Fibroblast of upper back skin (primary cell): Measurements from ENCODE around the gene RGS10.
"Not testable (repeated sequence)": the region's sequence is repeated elsewhere in the genome, so short reads cannot be mapped to it uniquely, and the experiment has no call there.

Experiments
- DNase-seq: peaks from one replicate; pipeline ENCODE4 v3.0.0-alpha.2; 2013

The RGS10 gene

GRCh38 chr10:119538632-119539358 is 3.7 kb downstream of the RGS10 start:
- DNase-seq = no peak

DNA sequence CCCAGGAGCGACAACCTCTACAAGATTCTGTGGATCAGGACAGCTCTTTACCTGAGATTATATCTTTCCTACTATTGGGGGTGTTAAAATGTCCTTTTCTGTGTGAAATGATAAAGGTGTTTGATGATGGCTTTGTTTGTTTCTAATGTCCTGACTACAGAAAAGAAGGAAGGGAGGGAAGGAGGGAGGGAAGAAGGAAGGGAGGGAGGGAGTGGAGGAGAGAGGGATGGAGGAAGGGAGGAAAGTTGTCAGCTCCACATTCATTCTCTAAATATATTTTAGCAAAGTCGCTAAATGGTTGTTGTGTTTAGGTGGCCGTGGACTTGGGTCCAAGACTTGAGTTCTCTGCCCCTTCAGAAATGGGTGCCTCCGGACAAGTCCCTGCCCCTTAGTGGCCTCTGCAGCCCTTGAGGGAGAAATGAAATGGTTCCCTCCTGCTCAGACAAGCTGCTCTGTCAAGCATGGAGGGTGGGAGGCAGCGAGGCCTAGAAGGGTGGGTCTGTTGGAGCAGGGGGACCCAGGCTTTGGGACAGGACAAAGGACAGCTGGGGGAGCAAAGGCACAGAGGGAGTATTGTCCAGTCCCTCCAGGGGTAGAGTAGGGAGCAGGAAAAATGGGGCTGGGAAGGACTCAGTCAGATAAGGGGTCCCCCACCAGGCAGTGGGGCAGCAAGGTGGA is 4.4 kb downstream of the RGS10 start:
- DNase-seq = no peak

DNA sequence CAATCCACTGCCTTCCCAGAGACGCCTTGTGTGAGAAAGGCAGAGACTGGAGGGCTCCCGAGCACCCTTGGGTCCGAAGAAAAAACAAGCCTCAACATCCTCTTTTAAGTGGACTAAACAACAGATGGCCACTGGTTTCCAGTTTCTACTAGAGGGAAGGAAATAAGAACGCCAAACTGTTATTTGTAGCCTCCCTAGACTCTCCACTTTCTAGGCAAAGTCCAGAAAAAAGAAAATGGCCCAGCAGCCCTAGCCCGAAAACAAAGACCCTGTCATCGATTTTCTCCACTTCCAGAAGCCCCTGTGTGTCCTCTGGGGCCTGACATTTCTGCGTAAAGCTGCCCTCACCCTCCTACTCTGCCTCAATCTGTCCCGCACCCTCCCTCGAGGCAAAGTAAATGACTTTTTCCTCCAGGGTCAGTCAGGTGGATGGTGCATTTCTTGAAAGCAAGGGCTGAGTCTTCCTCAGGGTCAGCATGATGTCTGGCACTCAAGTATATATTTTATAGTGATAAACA is 6.0 kb downstream of the RGS10 start:
- DNase-seq = no peak

DNA sequence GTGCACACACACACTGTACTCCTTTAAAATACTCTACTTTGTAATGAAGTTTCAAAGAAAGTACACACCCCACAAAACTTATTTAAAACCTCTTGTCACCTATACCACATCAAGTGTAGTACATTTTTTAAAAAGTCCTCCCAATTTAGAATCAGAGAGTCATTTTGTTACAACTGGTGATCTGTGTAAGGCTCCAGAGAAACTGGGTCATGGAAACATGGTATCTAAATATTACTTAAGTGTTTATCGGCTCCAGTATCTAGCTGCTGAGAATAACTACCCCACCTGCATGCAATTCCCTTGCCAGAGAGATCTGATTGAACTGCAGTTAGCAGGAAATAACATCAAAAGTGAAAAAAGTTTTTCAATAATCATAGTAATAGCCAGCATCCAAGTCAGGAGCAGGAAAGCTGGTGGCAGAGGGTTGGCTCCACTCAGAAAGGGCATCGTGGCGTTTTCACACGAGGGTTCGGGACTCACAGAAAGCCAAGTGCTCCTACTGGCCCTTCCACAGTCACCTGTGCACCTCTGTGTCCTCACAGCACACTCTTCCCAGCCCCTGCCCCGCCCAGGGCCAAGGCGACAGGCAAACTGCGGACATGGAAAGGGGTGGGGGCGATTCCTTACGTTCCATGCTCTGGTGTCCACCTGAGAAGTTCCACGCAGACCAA is 6.5 kb downstream of the RGS10 start:
- no peak for DNase-seq

- peak; percentile 78 for DNase-seq
These were observed 7.2 kb downstream of the RGS10 start for GRCh38 chr10:119535305-119535704.

DNA sequence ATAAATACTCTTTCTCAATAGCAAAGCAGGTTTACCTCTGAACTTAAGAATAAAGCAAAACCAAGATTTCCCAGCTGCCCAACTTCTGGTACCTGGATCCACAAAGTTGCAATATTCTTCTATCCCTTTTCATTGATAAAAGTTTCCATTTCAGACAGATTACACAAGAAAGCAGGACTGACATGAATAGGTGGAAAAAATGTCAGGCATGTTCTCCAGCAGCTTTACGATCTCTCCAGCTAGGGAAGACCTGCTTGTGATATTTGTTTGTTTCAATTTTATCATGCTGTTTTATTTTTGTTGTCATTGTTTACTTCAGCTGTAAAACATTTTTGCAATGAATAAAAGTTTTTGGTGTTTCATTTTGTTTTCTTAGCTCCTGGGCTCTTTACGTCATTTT is 9.0 kb downstream of the RGS10 start:
- DNase-seq = no peak

DNA sequence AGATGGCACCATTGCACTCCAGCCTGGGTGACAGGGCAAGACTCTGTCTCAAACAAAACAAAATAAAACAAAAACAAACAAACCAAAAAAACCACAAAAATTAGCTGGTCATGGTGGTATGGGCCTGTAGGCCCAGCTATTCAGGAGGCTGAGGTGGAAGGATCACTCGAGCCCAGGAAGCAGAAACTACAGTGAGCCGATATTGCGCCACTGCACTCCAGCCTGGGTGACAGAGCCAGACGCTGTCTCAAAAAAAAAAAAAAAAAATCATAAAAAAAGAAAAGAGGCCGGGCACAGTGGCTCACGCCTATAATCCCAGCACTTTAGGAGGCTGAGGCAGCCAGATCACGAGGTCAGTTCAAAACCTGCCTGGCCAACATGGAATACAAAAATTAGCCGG is 9.7 kb downstream of the RGS10 start:
- DNase-seq = not testable (repeated sequence)

GRCh38 chr10:119532251-119532650 is 10.3 kb downstream of the RGS10 start:
- DNase-seq = not testable (repeated sequence)

DNA sequence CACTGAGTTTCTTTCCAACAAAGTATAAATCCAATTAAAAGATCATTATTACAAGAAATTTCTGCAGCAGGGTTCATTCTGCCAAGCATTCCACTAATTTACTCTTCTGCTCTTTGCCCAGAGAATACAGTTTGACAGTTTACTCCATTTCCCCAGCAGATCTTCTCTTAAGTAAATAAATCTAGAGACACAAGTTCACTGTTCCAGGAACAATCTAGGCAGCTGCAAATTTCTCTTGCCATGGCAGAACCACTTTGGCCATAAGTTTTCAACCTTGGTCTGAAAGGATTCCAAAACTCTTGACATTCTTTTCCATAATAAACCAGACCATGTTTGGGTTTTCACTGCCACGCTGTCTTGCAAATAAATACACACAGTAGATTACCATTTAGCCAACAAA is 11.5 kb downstream of the RGS10 start:
- DNase-seq = no peak

DNA sequence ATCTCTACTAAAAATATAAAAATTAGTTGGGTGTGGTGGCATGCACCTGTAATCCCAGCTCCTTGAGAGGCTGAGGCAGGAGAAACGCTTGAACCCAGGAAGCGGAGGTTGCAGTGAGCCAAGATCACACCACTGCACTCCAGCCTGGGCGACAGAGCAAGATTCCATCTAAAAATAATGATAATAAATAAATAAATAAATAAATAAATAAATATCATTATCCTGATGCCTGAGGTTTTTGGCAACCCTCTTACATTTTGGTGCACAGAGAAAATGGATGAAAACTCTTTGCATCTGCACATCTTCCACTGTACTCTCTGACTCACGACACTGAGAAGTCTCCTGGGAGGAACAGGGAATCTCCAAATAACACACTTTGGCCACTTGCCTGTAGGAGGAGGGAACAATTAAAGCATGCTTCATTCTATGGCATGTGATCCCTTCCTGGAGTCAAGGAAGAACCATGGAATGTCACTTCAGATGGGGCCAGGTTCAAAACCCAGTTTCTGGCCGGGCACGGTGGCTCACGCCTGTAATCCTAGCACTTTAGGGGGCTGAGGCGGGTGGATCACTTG is 13.8 kb downstream of the RGS10 start:
- DNase-seq = peak; percentile 97

GRCh38 chr10:119526621-119527592 is 15.6 kb downstream of the RGS10 start:
- no peak for DNase-seq

GRCh38 chr10:119526149-119526548 is 16.4 kb downstream of the RGS10 start:
- DNase-seq = no peak

- DNase-seq = no peak
These were observed 17.4 kb downstream of the RGS10 start for GRCh38 chr10:119525116-119525515.

DNA sequence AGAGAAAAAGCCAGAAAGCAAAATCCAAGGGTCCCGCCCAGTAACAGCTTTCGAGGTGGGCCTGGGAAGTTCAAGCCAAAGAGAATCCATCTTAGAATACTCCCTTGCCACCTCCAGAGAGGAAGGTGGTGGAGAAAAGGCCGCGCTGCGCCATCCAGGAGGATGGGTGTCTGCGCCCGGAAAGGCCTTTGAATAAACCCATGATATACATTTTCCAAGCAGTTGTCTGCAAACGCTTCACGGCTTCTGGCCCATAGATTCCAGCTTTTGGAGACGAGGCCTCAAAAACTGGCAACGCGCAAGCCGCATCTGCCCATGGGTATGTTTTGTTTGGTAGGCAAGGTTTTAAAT is 17.8 kb downstream of the RGS10 start:
- DNase-seq = no peak

GRCh38 chr10:119523895-119524719 is 18.4 kb downstream of the RGS10 start:
- DNase-seq = no peak

DNA sequence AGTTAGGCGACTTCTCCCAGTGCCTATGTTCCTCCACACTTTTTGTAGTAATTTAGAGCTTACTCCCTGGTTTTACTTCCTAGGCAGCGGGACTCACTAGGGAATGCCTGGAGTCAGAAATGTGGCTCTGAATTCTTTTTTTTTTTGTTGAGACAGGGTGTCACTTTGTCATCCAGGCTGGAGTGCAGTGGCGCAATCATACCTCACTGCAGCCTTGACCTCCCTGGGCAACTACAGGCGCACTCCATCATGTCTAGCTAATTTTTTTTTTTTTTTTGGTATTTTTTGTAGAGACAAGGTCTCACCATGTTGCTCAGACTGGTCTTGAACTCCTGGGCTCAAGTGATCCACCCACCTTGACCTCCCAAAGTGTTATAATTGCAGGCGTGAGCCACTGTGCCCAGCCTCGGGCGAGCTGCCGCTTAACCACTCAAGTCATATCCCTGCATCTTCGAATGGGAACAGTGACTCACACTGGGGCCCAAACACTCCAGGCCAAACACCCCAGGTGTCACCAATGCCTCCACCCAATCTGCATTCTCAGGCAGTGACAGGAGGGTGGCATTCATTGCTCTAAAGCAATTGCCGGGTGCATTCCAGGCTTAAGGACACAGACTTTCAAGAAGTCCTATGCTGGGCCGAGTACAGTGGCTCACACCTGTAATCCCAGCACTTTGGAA is 19.6 kb downstream of the RGS10 start:
- DNase-seq = no peak

DNA sequence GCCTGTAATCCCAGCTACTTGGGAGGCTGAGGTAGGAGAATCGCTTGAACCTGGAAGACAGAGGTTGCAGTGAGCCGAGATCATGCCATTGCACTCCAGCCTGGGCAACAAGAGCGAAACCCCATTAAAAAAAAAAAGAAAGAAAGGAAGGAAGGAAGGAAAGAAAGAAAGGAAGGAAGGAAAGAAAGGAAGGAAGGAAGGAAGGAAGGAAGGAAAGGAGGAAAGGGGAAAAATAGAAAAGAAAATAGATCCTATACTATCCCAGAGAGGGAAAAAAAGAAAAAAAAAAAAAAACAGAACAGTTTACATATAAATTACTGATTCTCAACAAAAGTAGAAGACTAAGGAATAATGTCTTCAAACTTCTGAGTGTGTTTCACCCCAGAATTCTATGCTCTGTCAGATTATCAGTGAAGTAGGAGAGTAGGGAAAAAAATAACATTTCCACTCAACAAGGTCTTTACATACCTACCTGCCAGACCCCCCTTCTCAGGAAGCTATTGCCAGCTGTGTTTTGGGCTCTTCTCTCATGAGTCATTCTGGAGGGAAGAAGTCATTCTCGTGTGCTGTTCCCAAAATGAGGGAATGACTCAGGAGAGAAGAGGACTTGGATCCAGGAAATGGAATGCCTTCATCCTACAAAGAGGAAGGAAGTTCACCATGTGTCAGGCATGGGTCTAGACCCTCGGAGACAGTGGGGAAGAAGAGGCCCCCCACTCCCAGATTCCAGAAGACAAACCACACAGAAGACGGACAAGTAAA is 20.9 kb downstream of the RGS10 start:
- DNase-seq = peak; percentile 92

DNA sequence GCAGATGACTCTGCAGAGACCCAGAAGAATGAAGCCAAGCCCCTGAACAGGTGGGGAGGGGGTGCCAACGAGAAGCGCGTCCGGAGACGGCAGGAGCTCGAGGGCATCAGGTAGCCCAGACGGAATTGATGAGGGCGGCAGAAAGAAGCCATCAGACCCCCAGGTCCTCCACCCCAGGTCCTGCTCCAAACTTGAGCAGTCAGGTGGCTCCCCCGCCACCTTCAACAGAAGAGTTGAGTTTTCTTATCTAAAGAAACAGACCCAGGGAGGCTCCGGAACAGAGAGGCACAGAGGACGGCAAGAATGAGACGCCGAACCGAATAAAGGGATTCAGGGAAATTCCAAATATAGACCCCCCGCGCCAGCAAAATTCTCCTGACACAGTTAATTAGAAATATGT is 22.2 kb downstream of the RGS10 start:
- DNase-seq = no peak

- DNase-seq = no peak
These were observed 23.6 kb downstream of the RGS10 start for GRCh38 chr10:119518936-119519335.

GRCh38 chr10:119518176-119518575 is 24.3 kb downstream of the RGS10 start:
- no peak for DNase-seq
